Body of pancreas (tissue), 4 donors: ENCODE data around the gene SEC14L6. TPM values are rescaled to one million over a fixed set of nuclear protein-coding genes. Genes with fewer than 3 reads are reported as not detected.

Experiments used
- ATAC-seq: fragments of 150-250 bp; one replicate; pipeline ENCODE4 v1.9.1; 2016
- DNase-seq, 4 donors: peaks; one replicate each; pipeline ENCODE4 v3.0.0-alpha.2; 2019
- H3K27ac ChIP-seq, 4 donors: fragments of 200-600 bp; sonication (generic); 1 replicate in 3 of 4; 2 replicates in 1 of 4; pipeline versions ENCODE4 v1.5.1 to v1.6.1; 2016 to 2019; ENCODE audit warnings: mild to moderate bottlenecking in 1 of 4, mixed read lengths in 1 of 4, moderate library complexity in 1 of 4
- H3K27me3 ChIP-seq, 2 donors: fragments of 200-600 bp; sonication (generic); one replicate each; pipeline ENCODE4 v1.6.0; 2016; ENCODE audit warnings: mild to moderate bottlenecking in 1 of 2
- H3K36me3 ChIP-seq, 2 donors: fragments of 200-600 bp; sonication (generic); replicated peaks in 1 of 2; 2 replicates each; pipeline ENCODE4 v1.5.1; 2016; ENCODE audit warnings: low read depth in 2 of 2; ENCODE audit not compliant: insufficient read depth in 1 of 2
- H3K4me1 ChIP-seq: fragments of 200-600 bp; sonication (generic); one replicate; pipeline ENCODE4 v1.6.0; 2016
- H3K4me3 ChIP-seq, 2 donors: fragments of 200-600 bp; sonication (generic); 1 replicate in 1 of 2; 2 replicates in 1 of 2; pipeline ENCODE4 v1.5.1; 2016 to 2019
- H3K9me3 ChIP-seq, 3 donors: fragments of 200-600 bp; sonication (generic); 1 replicate in 2 of 3; 2 replicates in 1 of 3; pipeline ENCODE4 v1.5.1; 2016
- CTCF ChIP-seq, 7 experiments: fragments of 450-650 bp in 4 of 7; fragments of 200-600 bp in 3 of 7; sonication (generic) in 3 of 7; IDR thresholded peaks; one replicate each; pipeline ENCODE4 v1.5.1; 2016 to 2019; ENCODE audit warnings: antibody characterized with exemption in 7 of 7
- POLR2A ChIP-seq, 3 donors: fragments of 450-650 bp; IDR thresholded peaks; one replicate each; pipeline ENCODE4 v1.6.1; 2016; ENCODE audit warnings: antibody characterized with exemption in 3 of 3, mild to moderate bottlenecking in 2 of 3
- WGBS, 2 donors: methylation state at CpG; one replicate each; pipeline ENCODE4 v1.1.5; 2017; 5-methylcytosine and 5-hydroxymethylcytosine counted together
- intact Hi-C: fragments of 100-400 bp; cut with DNase I; formaldehyde crosslinking; loops from one replicate; pipeline ENCODE4 v1.15.1; 2023
- total RNA-seq, 2 donors: library from RNA; depleted of rRNA; stranded (reverse); fragments of >200 nt; gene quantifications; one replicate each; pipeline ENCODE4 v1.1.0, GENCODE V29; 2016

The SEC14L6 gene
- total RNA-seq, 2 donors from 2014 or later: 0.99 to 2.1 TPM

- Histone ChIP-seq H3K36me3 (peaks cover 14 to 26% of the 10 kb centered on the region in 2 donors), H3K27ac (peak overlapping the region; percentile 79 to 93 (median 86)), H3K4me1 (peaks cover 28% of the 10 kb centered on the region), H3K4me3 (peak overlapping the region; percentile 48 to 54), H3K9me3 (no peaks in the 10 kb centered on the region), H3K27me3 (no peaks in the 10 kb centered on the region)
- ATAC-seq (no peak), DNase-seq (no peak)
- TF ChIP-seq CTCF (IDR thresholded peaks at IDR 0.05): no peak
- no peak for TF ChIP-seq POLR2A (IDR thresholded peaks at IDR 0.05)
- intact Hi-C loops: no loop called here
- 2% methylated on average over 14 of the region's 14 CpGs for WGBS, 2 donors
Observed at GRCh38 chr22:30591191-30591587, 44.6 kb upstream of the SEC14L6 start.

GRCh38 chr22:30586414-30586813 lies 39.9 kb upstream of the SEC14L6 start:
- TF ChIP-seq CTCF (IDR thresholded peaks at IDR 0.05) (no peak), POLR2A (IDR thresholded peaks at IDR 0.05) (no peak)
- Histone ChIP-seq H3K4me3 (no peak overlapping the region), H3K27ac (no peak overlapping the region), H3K36me3 (peaks cover 21 to 56% of the 10 kb centered on the region in 2 donors), H3K27me3 (no peaks in the 10 kb centered on the region), H3K9me3 (no peaks in the 10 kb centered on the region), H3K4me1 (peaks cover 10% of the 10 kb centered on the region)
- DNase-seq: no peak
- 91 to 95% methylated on average over 6 to 8 of the region's 8 CpGs for WGBS, 2 donors
- no peak for ATAC-seq
- intact Hi-C loops: no loop called here

GRCh38 chr22:30584441-30584840 lies 37.9 kb upstream of the SEC14L6 start:
- intact Hi-C loops: no loop called here
- WGBS, 2 donors: 90 to 91% methylated on average over 8 to 15 of the region's 15 CpGs
- ATAC-seq (no peak), DNase-seq (no peak)
- TF ChIP-seq CTCF (IDR thresholded peaks at IDR 0.05) (no peak), POLR2A (IDR thresholded peaks at IDR 0.05) (no peak)
- Histone ChIP-seq H3K27me3 (no peaks in the 10 kb centered on the region), H3K36me3 (peaks cover 32 to 72% of the 10 kb centered on the region in 2 donors), H3K4me3 (no peak overlapping the region), H3K27ac (no peak overlapping the region), H3K9me3 (no peaks in the 10 kb centered on the region), H3K4me1 (no peaks in the 10 kb centered on the region)

GRCh38 chr22:30582788-30583545 lies 36.4 kb upstream of the SEC14L6 start:
- TF ChIP-seq POLR2A (IDR thresholded peaks at IDR 0.05) (no peak), CTCF (IDR thresholded peaks at IDR 0.05) (no peak)
- Histone ChIP-seq H3K9me3 (no peaks in the 10 kb centered on the region), H3K27me3 (no peaks in the 10 kb centered on the region), H3K4me1 (no peaks in the 10 kb centered on the region), H3K4me3 (no peak overlapping the region), H3K27ac (no peak overlapping the region), H3K36me3 (peaks cover 41 to 72% of the 10 kb centered on the region in 2 donors)
- 77 to 92% methylated on average over 11 to 13 of the region's 13 CpGs for WGBS, 2 donors
- intact Hi-C loops: no loop called here
- DNase-seq (no peak), ATAC-seq (no peak)

GRCh38 chr22:30582051-30582450 lies 35.5 kb upstream of the SEC14L6 start:
- no peak overlapping the region for H3K4me3 ChIP-seq
- intact Hi-C loops: no loop called here
- TF ChIP-seq CTCF (IDR thresholded peaks at IDR 0.05) (no peak), POLR2A (IDR thresholded peaks at IDR 0.05) (no peak)
- no peaks in the 10 kb centered on the region for H3K27me3 ChIP-seq
- DNase-seq (no peak), ATAC-seq (no peak)
- H3K36me3 ChIP-seq: peaks cover 34 to 63% of the 10 kb centered on the region in 2 donors
- H3K4me1 ChIP-seq: no peaks in the 10 kb centered on the region
- no peaks in the 10 kb centered on the region for H3K9me3 ChIP-seq
- H3K27ac ChIP-seq: no peak overlapping the region
- WGBS, 2 donors: 77 to 92% methylated on average over 5 to 6 of the region's 6 CpGs
